Neutrophil (primary cell): ENCODE data around the gene MT2A.

ENCODE experiments used
- H3K27ac ChIP-seq: fragments of 200-600 bp; sonication (generic); 2 replicates; pipeline ENCODE4 v1.5.1; 2016; ENCODE audit warnings: mild to moderate bottlenecking, moderate library complexity
- H3K27me3 ChIP-seq: fragments of 200-600 bp; sonication (generic); 2 replicates; pipeline ENCODE4 v1.6.0; 2016; ENCODE audit warnings: mild to moderate bottlenecking
- H3K36me3 ChIP-seq: fragments of 200-600 bp; sonication (generic); 2 replicates; pipeline ENCODE4 v1.5.1; 2017
- H3K4me1 ChIP-seq, 2 experiments: fragments of 200-600 bp in 1 of 2; sonication (generic) in 1 of 2; 1 replicate in 1 of 2; 2 replicates in 1 of 2; pipeline versions ENCODE4 v1.5.1 to v1.6.1; 2013 to 2016; ENCODE audit warnings: low read depth in 1 of 2, low read length in 1 of 2, mild to moderate bottlenecking in 1 of 2, moderate library complexity in 1 of 2; ENCODE audit not compliant: control insufficient read depth in 1 of 2, insufficient read depth in 1 of 2
- H3K4me3 ChIP-seq, 2 experiments: fragments of 200-600 bp in 1 of 2; sonication (generic) in 1 of 2; 1 replicate in 1 of 2; 2 replicates in 1 of 2; pipeline ENCODE4 v1.5.1; 2013 to 2016; ENCODE audit warnings: low read depth in 1 of 2, low read length in 1 of 2, mild to moderate bottlenecking in 1 of 2, moderate library complexity in 1 of 2
- H3K9me3 ChIP-seq: fragments of 200-600 bp; sonication (generic); 2 replicates; pipeline ENCODE4 v1.5.1; 2016
- CTCF ChIP-seq: fragments of 200-600 bp; sonication (generic); IDR thresholded peaks from 2 replicates; pipeline ENCODE4 v1.5.1; 2016; ENCODE audit warnings: antibody characterized with exemption

MT2A gene

GRCh38 chr16:56629531-56629930 is 21.1 kb downstream of the MT2A start:
- no peak for TF ChIP-seq CTCF
- Histone ChIP-seq H3K4me3 (no peak overlapping the region), H3K9me3 (no peaks in the 10 kb centered on the region), H3K4me1 (no peaks in the 10 kb centered on the region), H3K36me3 (no peaks in the 10 kb centered on the region), H3K27me3 (peaks cover 100% of the 10 kb centered on the region), H3K27ac (no peak overlapping the region)

GRCh38 chr16:56630134-56630533 is 21.8 kb downstream of the MT2A start:
- Histone ChIP-seq H3K27ac (no peak overlapping the region), H3K9me3 (no peaks in the 10 kb centered on the region), H3K36me3 (no peaks in the 10 kb centered on the region), H3K4me3 (no peak overlapping the region), H3K27me3 (peaks cover 100% of the 10 kb centered on the region), H3K4me1 (peaks cover 0 to 2% of the 10 kb centered on the region in 2 experiments)
- TF ChIP-seq CTCF, result no peak

GRCh38 chr16:56631197-56631596 is 22.8 kb downstream of the MT2A start:
- H3K9me3 ChIP-seq, result no peaks in the 10 kb centered on the region
- no peak for TF ChIP-seq CTCF
- H3K4me1 ChIP-seq, result peaks cover 0 to 3% of the 10 kb centered on the region in 2 experiments
- H3K4me3 ChIP-seq, result no peak overlapping the region
- H3K27ac ChIP-seq, result no peak overlapping the region
- H3K27me3 ChIP-seq, result peaks cover 100% of the 10 kb centered on the region
- no peaks in the 10 kb centered on the region for H3K36me3 ChIP-seq

GRCh38 chr16:56631832-56632155 is 23.4 kb downstream of the MT2A start:
- no peak for TF ChIP-seq CTCF
- H3K4me3 ChIP-seq, result no peak overlapping the region
- H3K27ac ChIP-seq, result no peak overlapping the region
- no peaks in the 10 kb centered on the region for H3K9me3 ChIP-seq
- no peaks in the 10 kb centered on the region for H3K36me3 ChIP-seq
- H3K27me3 ChIP-seq, result peaks cover 100% of the 10 kb centered on the region
- peaks cover 0 to 3% of the 10 kb centered on the region in 2 experiments for H3K4me1 ChIP-seq

- Histone ChIP-seq H3K27me3 (peaks cover 100% of the 10 kb centered on the region), H3K4me1 (peaks cover 0 to 3% of the 10 kb centered on the region in 2 experiments)
- TF ChIP-seq CTCF, result no peak
These were observed 23.9 kb downstream of the MT2A start, which contains the start of gene MT1M for GRCh38 chr16:56632156-56632847. Gene MT1M, plus strand, starts transcription at chr16:56632659. Its CDS starts 73 bp downstream, at chr16:56632732.

More at GRCh38 chr16:56632156-56632847, 23.9 kb downstream of the MT2A start, which contains the start of gene MT1M:
- Histone ChIP-seq H3K27ac (no peak within 1 kb of the TSS), H3K9me3 (no peaks in the 10 kb centered on the region), H3K4me3 (no peak within 1 kb of the TSS), H3K36me3 (no peaks in the 10 kb centered on the region)
